Activated CD4-positive, alpha-beta T cell treated with anti-CD3 and anti-CD28 coated beads, Interleukin-2, amount 10 ng/mL, durations not matched to agents 24 days and 14 days (primary cell): Measurements from ENCODE around the gene ADGRV1. TPM values are rescaled to one million over a fixed set of nuclear protein-coding genes. Genes with fewer than 3 reads are reported as not detected.

ENCODE experiments used
- DNase-seq: peaks from one replicate; pipeline ENCODE4 v3.0.0; 2022
- H3K27ac Mint-ChIP-seq: one replicate; pipeline ENCODE4 v1.8.0; 2022; ENCODE audit warnings: mild to moderate bottlenecking, mixed read lengths
- H3K27me3 Mint-ChIP-seq: one replicate; pipeline ENCODE4 v1.8.0; 2022; ENCODE audit warnings: mixed read lengths
- H3K36me3 Mint-ChIP-seq: one replicate; pipeline ENCODE4 v1.8.0; 2022; ENCODE audit warnings: low read depth, mild to moderate bottlenecking, mixed read lengths
- H3K4me1 Mint-ChIP-seq: one replicate; pipeline ENCODE4 v1.8.0; 2021; ENCODE audit warnings: mixed read lengths
- H3K4me3 Mint-ChIP-seq: one replicate; pipeline ENCODE4 v1.8.0; 2022; ENCODE audit warnings: mild to moderate bottlenecking, moderate library complexity, mixed read lengths
- H3K9me3 Mint-ChIP-seq: one replicate; pipeline ENCODE4 v1.8.0; 2021; ENCODE audit warnings: mixed read lengths
- intact Hi-C: fragments of 100-400 bp; cut with micrococcal nuclease; formaldehyde crosslinking; loops from one replicate; pipeline ENCODE4 v1.15.1; 2023
- total RNA-seq: library from RNA; stranded (reverse); gene quantifications from 2 replicates; pipeline ENCODE4 v1.2.3, GENCODE V29; 2022

Gene ADGRV1
- total RNA-seq, 1 donor from 2014 or later = 0.63 TPM

DNA sequence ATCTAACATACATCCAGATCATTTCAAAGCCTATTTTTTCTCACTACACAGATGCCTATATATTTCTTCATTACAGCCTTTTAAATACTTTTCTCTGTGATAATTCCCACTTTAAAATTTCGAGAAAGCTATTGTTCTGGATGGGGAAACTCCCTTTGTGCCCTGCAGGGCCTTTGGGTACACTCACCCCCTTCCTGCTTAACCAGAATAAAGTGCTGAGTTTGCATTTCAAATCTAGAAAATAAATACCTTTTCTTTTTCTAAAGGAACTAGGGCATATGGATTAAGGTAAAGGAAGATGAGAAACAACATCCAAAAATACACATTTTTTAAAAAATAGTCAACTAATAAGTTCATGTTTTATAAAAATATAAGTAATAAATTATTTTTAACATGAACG is 323.9 kb downstream of the ADGRV1 start:
- no peak overlapping the region for H3K27ac Mint-ChIP-seq
- no peak overlapping the region for H3K4me3 Mint-ChIP-seq
- H3K9me3 Mint-ChIP-seq = no peaks in the 10 kb centered on the region
- DNase-seq = no peak
- no peaks in the 10 kb centered on the region for H3K36me3 Mint-ChIP-seq
- H3K4me1 Mint-ChIP-seq = no peaks in the 10 kb centered on the region
- H3K27me3 Mint-ChIP-seq = peaks cover 32% of the 10 kb centered on the region
- intact Hi-C loops = no loop called here

DNA sequence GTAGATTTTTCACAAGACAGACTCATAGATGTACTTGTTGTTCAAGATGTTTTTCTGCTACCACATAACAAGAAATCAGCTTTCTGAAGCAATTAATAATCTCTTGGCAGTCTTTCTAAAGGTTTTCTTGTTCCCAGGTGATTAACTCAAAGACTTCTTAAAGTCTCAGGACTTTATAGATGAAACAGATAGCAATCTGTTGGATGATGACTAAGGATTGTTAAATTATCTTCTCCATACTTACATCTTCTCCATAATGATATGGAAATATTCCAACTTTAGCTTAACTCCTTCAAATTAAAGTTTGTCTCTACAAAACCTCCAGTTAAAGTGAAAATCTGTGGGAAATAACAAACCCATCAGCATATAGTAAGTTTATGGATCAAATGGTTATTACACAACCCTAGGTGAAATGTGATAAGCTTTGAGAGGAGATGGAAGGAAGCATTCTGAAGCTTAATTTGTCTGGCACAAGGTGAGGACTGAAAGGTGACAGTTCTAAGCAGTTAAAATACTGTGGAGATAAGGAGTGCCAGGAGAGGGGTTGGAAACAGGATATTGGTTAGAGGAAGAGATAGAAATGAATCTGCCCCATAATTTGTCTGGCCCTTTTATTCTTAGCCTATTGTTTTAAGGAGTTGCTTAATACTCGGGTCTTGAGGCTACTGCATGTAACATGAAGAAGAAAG is 326.7 kb downstream of the ADGRV1 start:
- Mint-ChIP-seq H3K9me3 (no peaks in the 10 kb centered on the region), H3K4me1 (no peaks in the 10 kb centered on the region), H3K27me3 (peaks cover 25% of the 10 kb centered on the region), H3K27ac (no peak overlapping the region), H3K36me3 (no peaks in the 10 kb centered on the region), H3K4me3 (no peak overlapping the region)
- intact Hi-C loops = no loop called here
- DNase-seq = no peak

DNA sequence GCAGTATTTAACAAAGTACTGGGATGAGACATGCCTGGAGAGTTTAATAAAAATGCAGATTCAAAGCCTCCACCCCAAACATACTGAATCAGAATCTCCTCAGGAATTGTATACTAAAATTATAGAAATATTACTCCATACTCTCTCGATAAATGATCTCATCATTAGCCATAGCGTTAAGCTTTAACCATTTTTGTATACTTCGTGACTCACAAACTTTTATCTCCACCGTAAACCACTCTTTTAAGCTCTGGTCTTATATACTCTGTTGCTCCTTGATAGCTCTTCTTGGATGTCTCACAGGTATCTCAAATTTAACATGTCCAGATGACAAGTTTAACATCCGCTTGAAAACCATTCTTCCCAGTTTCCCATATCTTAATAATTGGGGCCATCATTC is 327.8 kb downstream of the ADGRV1 start:
- no peak overlapping the region for H3K4me3 Mint-ChIP-seq
- H3K4me1 Mint-ChIP-seq = no peaks in the 10 kb centered on the region
- H3K36me3 Mint-ChIP-seq = no peaks in the 10 kb centered on the region
- intact Hi-C loops = no loop called here
- no peaks in the 10 kb centered on the region for H3K9me3 Mint-ChIP-seq
- H3K27ac Mint-ChIP-seq = no peak overlapping the region
- peaks cover 21% of the 10 kb centered on the region for H3K27me3 Mint-ChIP-seq
- no peak for DNase-seq

DNA sequence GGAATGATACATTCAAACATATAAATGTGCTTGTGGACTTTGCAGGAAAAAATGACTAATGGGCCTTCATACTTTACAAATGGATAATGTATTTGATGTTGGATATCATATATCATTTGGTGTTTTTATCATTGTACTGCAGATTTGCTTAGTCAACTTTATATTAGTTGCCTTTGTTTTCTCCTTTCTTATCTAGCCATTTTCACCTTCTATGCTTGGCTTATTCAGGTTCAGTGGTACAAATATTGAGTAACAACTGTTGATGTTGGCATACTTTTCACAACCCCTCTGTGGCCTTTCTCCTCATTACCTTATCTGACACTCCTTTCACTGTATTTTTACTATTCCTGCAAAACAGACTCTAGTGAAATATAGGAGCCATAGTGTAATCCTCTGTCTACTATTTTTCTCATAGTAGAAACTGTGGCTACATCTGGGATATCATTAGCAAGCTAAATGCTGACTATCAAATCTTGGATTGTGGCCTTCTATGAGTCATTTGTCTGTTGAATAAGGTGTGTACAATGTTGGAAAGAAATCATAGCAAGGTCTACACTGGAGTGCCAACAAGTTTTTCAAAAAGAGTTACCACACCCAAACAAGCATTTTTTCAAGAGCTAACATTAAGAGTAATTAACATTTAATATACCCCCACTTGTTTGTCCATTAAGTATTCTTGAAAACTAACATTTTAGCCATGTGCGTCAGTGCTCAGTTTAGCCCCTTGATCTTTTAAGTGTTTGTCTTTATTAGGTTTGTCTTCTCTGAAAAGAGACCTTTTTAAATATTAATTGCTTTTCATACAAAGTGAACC is 330.1 kb downstream of the ADGRV1 start:
- intact Hi-C loops = no loop called here
- Mint-ChIP-seq H3K9me3 (no peaks in the 10 kb centered on the region), H3K27me3 (peaks cover 15% of the 10 kb centered on the region), H3K4me1 (no peaks in the 10 kb centered on the region), H3K4me3 (no peak overlapping the region), H3K36me3 (no peaks in the 10 kb centered on the region), H3K27ac (no peak overlapping the region)
- no peak for DNase-seq

DNA sequence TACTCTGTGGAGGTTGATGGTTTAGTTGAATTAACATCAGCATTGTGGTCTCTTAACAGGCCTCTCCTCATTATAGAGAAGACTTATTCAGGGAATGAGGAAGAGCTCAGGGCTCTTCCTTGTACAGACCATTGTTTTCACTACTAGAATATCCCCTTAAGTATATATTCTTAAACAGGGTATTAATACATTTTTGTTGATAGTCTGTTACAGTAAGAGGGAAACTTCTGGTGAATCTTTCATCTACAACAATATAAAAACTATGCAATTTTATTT is 330.7 kb downstream of the ADGRV1 start:
- peaks cover 11% of the 10 kb centered on the region for H3K27me3 Mint-ChIP-seq
- intact Hi-C loops = no loop called here
- no peaks in the 10 kb centered on the region for H3K9me3 Mint-ChIP-seq
- no peak overlapping the region for H3K4me3 Mint-ChIP-seq
- no peak for DNase-seq
- H3K4me1 Mint-ChIP-seq = no peaks in the 10 kb centered on the region
- no peak overlapping the region for H3K27ac Mint-ChIP-seq
- no peaks in the 10 kb centered on the region for H3K36me3 Mint-ChIP-seq

DNA sequence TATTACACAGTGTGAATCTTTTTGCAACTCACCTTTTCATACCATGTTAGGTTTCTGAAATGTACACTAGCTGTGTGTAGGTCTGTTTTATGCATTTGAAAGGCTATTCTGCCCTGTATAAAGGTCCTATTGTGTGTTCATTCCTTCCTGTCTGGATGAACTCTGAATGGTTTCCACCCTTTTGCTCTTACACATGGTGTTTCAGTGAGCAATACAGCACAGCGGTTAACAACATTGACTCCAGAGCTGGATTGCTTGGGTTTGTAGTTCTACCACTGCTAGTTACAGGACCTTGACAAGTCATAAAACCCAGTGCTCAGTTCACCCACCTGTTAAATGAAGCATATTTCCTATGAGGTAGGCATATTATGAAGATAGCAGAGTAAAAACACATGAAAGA is 331.6 kb downstream of the ADGRV1 start:
- DNase-seq = no peak

DNA sequence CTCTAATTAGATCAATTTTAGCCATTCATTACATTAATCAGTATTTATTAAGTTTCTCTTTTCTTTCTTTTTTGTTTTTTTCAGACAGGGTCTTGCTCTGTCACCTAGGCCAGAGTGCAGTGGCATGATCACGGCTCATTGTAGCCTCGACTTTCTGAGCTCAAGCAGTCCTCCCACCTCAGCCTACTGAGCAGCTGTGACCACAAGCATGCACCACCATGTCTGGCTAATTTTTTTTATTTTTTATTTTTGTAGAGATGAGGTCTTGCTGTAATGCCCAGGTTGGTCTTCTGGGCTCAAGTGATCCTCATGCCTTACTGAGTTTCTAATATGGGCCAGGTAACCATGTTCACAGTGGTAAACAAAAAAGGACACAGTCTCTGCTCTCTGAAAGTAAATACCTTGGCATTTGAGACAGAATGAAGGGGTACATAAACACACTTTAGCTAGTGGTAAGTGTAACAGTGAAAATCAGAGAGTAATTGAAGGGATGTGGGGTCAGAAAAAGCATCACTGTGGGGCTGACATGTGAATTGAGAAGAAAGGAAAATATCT is 336.3 kb downstream of the ADGRV1 start:
- Mint-ChIP-seq H3K9me3 (no peaks in the 10 kb centered on the region), H3K4me1 (no peaks in the 10 kb centered on the region), H3K36me3 (no peaks in the 10 kb centered on the region), H3K27me3 (peaks cover 3% of the 10 kb centered on the region), H3K4me3 (no peak overlapping the region), H3K27ac (no peak overlapping the region)
- intact Hi-C loops = no loop called here
- no peak for DNase-seq

More for the DNA sequence above, 331.6 kb downstream of the ADGRV1 start:
- intact Hi-C loops = no loop called here
- no peak overlapping the region for H3K27ac Mint-ChIP-seq
- H3K27me3 Mint-ChIP-seq = peaks cover 8% of the 10 kb centered on the region
- no peaks in the 10 kb centered on the region for H3K4me1 Mint-ChIP-seq
- H3K9me3 Mint-ChIP-seq = no peaks in the 10 kb centered on the region
- no peak overlapping the region for H3K4me3 Mint-ChIP-seq
- no peaks in the 10 kb centered on the region for H3K36me3 Mint-ChIP-seq

DNA sequence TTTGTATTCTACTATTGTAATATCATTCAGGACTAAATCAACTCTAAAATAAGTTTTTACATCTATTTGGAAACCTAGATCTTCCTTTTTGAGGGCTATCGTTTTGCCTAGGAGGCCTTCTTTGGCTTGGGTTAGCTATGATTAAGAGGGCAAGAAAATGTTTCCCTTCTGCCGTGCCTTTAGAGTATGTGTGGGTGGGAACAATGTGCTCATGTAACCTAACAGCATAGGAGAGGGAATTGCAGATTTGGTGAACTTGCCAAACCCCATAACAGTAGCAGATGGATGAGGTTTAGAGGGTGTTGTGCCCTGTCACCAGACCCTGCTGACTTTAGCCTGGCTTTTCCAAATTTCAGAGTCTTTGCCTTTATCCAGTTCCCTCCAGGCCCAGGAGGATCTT is 339.0 kb downstream of the ADGRV1 start:
- H3K36me3 Mint-ChIP-seq = no peaks in the 10 kb centered on the region
- no peaks in the 10 kb centered on the region for H3K9me3 Mint-ChIP-seq
- intact Hi-C loops = no loop called here
- H3K4me3 Mint-ChIP-seq = no peak overlapping the region
- DNase-seq = no peak
- H3K27ac Mint-ChIP-seq = no peak overlapping the region
- H3K27me3 Mint-ChIP-seq = peaks cover 7% of the 10 kb centered on the region
- H3K4me1 Mint-ChIP-seq = no peaks in the 10 kb centered on the region

DNA sequence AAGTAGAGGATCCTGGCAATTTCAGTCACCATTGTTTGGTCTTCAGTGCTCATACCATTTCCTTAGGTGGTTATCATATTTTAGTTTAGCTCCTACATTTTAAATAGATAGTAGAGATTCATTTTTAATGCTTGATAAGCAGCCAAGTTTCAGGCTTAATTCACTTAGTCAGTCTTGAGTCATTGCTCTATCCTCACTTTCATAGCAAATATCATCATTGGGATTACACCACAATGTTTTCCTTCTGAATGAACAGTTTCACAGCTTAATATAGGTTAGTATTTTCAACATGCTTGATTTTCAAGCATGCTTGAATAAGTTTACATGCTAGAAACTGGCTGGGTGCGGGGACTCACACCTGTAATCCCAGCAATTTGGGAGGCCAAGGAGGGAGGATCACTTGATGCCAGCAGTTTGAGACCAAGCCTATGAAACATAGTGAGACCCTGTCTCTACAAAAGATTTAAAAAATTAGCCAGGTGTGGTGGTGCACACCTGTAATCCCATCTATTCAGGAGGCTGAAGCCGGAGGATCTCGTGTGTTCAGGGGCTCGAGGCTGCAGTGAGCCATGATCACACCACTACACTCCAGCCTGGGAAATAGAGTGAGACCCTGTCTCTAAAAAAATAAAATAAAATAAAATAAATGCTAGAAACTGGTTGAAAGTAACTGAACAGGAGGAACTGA is 339.9 kb downstream of the ADGRV1 start:
- no peak for DNase-seq
- Mint-ChIP-seq H3K9me3 (no peaks in the 10 kb centered on the region), H3K36me3 (no peaks in the 10 kb centered on the region), H3K27me3 (peaks cover 7% of the 10 kb centered on the region), H3K4me1 (no peaks in the 10 kb centered on the region), H3K27ac (no peak overlapping the region), H3K4me3 (no peak overlapping the region)
- intact Hi-C loops = no loop called here

DNA sequence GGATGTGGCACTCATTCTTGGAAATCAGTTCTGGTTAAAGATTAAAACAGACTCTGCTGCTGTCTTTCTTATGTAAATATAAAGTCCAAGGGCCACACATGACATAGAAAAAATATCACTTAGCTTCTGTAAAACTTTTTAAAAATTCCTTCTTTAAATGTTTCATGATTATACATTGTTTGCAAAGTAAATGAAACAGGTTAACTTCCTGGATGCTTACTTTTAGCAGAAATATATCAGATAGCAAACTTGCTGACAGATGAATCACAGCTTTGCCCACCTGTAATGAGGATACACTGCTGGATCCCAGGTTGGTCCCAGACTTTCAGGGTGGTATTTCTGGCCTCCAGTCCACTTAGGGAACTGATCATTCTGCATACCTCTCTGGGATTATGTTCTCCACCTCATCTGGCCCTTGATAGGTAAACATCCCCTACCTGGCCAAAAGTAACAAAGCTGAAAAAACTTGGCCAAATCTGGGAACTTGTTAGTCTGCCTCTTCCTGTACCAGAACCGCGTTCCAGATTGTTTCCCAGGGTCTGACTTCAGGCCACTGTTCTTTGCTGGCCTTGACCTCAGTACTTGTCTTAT is 340.5 kb downstream of the ADGRV1 start:
- Mint-ChIP-seq H3K4me3 (no peak overlapping the region), H3K36me3 (no peaks in the 10 kb centered on the region), H3K9me3 (no peaks in the 10 kb centered on the region), H3K4me1 (no peaks in the 10 kb centered on the region), H3K27me3 (peaks cover 8% of the 10 kb centered on the region), H3K27ac (no peak overlapping the region)
- no peak for DNase-seq
- intact Hi-C loops = no loop called here

DNA sequence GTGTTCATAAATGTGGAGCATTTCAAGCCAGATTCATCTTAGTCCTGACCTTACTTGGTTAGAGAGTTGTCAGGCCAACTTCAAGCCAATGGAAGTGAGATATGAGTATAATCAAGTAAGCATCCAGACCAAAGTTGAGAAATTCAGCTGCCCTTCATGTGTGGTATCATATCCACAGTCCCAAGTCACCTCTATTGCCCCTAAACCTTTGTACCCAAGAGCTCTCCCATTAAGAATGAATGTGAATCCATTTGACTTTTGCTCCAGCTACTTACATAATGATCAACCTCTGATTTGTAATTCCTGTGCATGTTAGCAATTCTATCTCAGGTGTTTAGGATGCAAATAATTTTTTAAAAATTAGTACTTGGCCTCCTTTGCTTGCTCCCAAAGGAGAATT is 342.7 kb downstream of the ADGRV1 start:
- H3K4me3 Mint-ChIP-seq = no peak overlapping the region
- no peaks in the 10 kb centered on the region for H3K9me3 Mint-ChIP-seq
- no peak overlapping the region for H3K27ac Mint-ChIP-seq
- H3K27me3 Mint-ChIP-seq = peaks cover 16% of the 10 kb centered on the region
- H3K4me1 Mint-ChIP-seq = no peaks in the 10 kb centered on the region
- H3K36me3 Mint-ChIP-seq = no peaks in the 10 kb centered on the region
- no peak for DNase-seq
- intact Hi-C loops = no loop called here

DNA sequence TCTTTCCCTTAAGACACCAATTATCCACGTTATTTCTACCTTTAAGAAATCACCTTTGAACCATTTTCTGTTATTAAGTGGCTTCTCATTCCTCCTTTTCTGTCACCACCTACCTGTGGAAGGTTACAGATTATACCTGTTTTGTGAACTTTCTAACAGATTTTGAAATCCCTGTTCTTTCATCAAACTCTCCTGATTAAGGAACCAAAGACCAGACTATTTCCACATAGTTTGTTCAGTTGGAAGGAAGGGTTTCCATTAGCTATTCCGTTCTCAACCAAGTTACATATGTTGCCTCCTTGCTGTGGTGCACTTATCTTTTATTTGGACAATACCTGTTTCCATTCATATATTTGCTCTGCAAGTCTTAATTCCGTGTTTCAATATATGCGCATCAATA is 343.6 kb downstream of the ADGRV1 start:
- Mint-ChIP-seq H3K4me1 (no peaks in the 10 kb centered on the region), H3K36me3 (no peaks in the 10 kb centered on the region), H3K27ac (no peak overlapping the region), H3K27me3 (peaks cover 17% of the 10 kb centered on the region), H3K9me3 (no peaks in the 10 kb centered on the region), H3K4me3 (no peak overlapping the region)
- no peak for DNase-seq
- intact Hi-C loops = no loop called here

DNA sequence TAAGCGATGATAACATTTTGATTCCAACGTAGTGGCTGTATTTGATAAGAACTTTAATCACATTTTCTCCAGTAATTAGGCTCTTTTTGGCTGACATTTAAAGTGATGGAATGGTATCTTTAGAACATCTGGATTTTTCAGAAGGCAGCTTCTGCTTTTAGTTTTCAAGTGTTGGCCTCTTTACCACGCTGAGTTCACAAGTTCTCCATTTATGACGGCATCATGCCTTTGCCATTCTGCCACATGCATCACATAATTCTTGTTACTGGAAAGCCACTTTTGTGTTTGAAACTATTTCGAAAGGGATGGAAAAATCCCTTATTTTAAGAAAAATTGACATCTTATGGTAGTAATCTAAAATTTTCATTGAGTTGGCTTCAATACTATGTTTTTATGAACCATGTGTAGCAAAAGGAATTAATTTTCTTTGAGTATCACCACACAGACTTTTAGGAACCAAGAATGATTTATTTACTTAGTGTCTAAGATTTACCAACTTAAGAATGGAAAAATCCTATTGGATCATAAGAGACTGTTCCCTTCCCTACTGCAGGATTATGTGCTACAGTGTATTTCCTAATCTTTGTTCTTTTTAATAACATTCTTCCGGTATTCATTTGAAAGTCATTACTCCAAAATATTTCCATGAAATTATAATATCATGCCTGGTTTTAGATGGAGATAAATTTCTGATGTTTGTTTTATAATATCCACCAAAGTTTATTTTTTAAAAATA is 344.2 kb downstream of the ADGRV1 start:
- Mint-ChIP-seq H3K27ac (no peak overlapping the region), H3K27me3 (peaks cover 17% of the 10 kb centered on the region), H3K4me3 (no peak overlapping the region), H3K36me3 (no peaks in the 10 kb centered on the region), H3K9me3 (no peaks in the 10 kb centered on the region), H3K4me1 (no peaks in the 10 kb centered on the region)
- intact Hi-C loops = no loop called here
- no peak for DNase-seq
